Coronary artery (tissue), 2 donors: ENCODE results near the gene EIF6.

Experiments
- DNase-seq: peaks from one replicate; pipeline ENCODE4 v3.0.0-alpha.2; 2017; ENCODE audit warnings: low spot score
- H3K27ac ChIP-seq, 2 donors: fragments of 200-600 bp; sonication (generic); one replicate each; pipeline ENCODE4 v1.5.1; 2016 to 2019
- H3K4me3 ChIP-seq: fragments of 200-600 bp; sonication (generic); 2 replicates; pipeline ENCODE4 v1.5.1; 2016; ENCODE audit warnings: mild to moderate bottlenecking, moderate library complexity
- CTCF ChIP-seq: fragments of 200-600 bp; sonication (generic); IDR thresholded peaks from one replicate; pipeline ENCODE4 v1.5.1; 2019; ENCODE audit warnings: antibody characterized with exemption

Gene EIF6

GRCh38 chr20:35327074-35327976 is 42.8 kb upstream of the EIF6 start:
- no peak for DNase-seq
- Histone ChIP-seq H3K27ac (no peak overlapping the region), H3K4me3 (no peak overlapping the region)
- no peak for TF ChIP-seq CTCF

GRCh38 chr20:35326740-35327073 is 42.1 kb upstream of the EIF6 start:
- H3K4me3 ChIP-seq = no peak overlapping the region
- no peak for DNase-seq
- H3K27ac ChIP-seq = no peak overlapping the region
- no peak for TF ChIP-seq CTCF

GRCh38 chr20:35326021-35326739 is 41.6 kb upstream of the EIF6 start:
- Histone ChIP-seq H3K4me3 (no peak overlapping the region), H3K27ac (no peak overlapping the region)
- DNase-seq = no peak
- TF ChIP-seq CTCF = no peak

GRCh38 chr20:35325401-35325800 is 40.8 kb upstream of the EIF6 start:
- TF ChIP-seq CTCF = no peak
- DNase-seq = no peak
- no peak overlapping the region for H3K27ac ChIP-seq
- H3K4me3 ChIP-seq = no peak overlapping the region

- TF ChIP-seq CTCF = no peak
- DNase-seq = no peak
- Histone ChIP-seq H3K27ac (no peak overlapping the region), H3K4me3 (no peak overlapping the region)
Observed at GRCh38 chr20:35320396-35321126, 36.0 kb upstream of the EIF6 start.

- H3K4me3 ChIP-seq = no peak overlapping the region
- no peak for TF ChIP-seq CTCF
- no peak overlapping the region for H3K27ac ChIP-seq
- DNase-seq = no peak
Observed at GRCh38 chr20:35319871-35320197, 35.3 kb upstream of the EIF6 start.
